Memory B cell (primary cell): ENCODE results near the gene OR2T2.
A peak's percentile ranks its signal among the peaks of the same experiment; 100 is the strongest.
"Not testable (repeated sequence)": the region's sequence is repeated elsewhere in the genome, so short reads cannot be mapped to it uniquely, and the experiment has no call there.

Experiments used
- ATAC-seq: fragments of 150-1000 bp; cut with Tn5 transposase; 2 replicates; pipeline ENCODE4 v1.10.0; 2021; ENCODE audit warnings: low read depth, mild to moderate bottlenecking, moderate library complexity
- DNase-seq, 2 donors: peaks; one replicate each; pipeline ENCODE4 v3.0.0; 2022; ENCODE audit warnings: low spot score in 2 of 2
- H3K27ac Mint-ChIP-seq: one replicate; pipeline ENCODE4 v1.8.0; 2022; ENCODE audit warnings: mild to moderate bottlenecking, moderate library complexity, mixed read lengths
- H3K27me3 Mint-ChIP-seq: one replicate; pipeline ENCODE4 v1.8.0; 2022; ENCODE audit warnings: mixed read lengths
- H3K36me3 Mint-ChIP-seq: one replicate; pipeline ENCODE4 v1.8.0; 2022; ENCODE audit warnings: mild to moderate bottlenecking, mixed read lengths
- H3K4me1 Mint-ChIP-seq: one replicate; pipeline ENCODE4 v1.8.0; 2022; ENCODE audit warnings: mixed read lengths
- H3K4me3 Mint-ChIP-seq: one replicate; pipeline ENCODE4 v1.8.0; 2022; ENCODE audit warnings: mild to moderate bottlenecking, moderate library complexity, mixed read lengths
- H3K9me3 Mint-ChIP-seq: one replicate; pipeline ENCODE4 v1.8.0; 2022; ENCODE audit warnings: mixed read lengths

OR2T2 gene, protein sequence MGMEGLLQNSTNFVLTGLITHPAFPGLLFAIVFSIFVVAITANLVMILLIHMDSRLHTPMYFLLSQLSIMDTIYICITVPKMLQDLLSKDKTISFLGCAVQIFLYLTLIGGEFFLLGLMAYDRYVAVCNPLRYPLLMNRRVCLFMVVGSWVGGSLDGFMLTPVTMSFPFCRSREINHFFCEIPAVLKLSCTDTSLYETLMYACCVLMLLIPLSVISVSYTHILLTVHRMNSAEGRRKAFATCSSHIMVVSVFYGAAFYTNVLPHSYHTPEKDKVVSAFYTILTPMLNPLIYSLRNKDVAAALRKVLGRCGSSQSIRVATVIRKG

DNA sequence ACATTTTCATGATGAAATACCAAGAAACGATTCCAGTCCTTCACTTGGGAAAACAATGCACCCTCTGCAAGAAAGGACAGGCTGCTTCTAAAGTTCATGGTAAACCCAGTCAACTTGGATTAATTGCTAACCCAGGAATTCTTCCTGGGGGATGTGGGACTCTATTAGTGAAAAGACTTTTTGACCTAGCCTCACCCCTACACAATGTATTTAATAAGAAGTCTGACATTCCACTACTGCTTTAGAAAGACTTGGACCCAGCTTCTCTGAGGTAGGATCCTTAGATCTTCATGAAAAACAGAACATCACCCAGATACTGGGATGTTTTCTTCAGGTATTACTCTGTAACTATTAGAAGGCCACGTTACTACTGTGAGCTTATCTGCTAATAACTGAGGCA lies at the start of gene OR2T2:
Gene OR2T2, plus strand, starts transcription at position 239 of the 400 bp plus-strand sequence. CDS start 7,161 bp downstream, outside the sequence.
- H3K36me3 Mint-ChIP-seq, ATAC-seq, DNase-seq, H3K9me3 Mint-ChIP-seq, H3K27me3 Mint-ChIP-seq: not testable (repeated sequence)
- H3K27ac Mint-ChIP-seq = peak within 1 kb of the TSS; percentile 77
- H3K4me3 Mint-ChIP-seq = peak within 1 kb of the TSS; percentile 32
- peaks cover 24% of the 10 kb centered on the region for H3K4me1 Mint-ChIP-seq

DNA sequence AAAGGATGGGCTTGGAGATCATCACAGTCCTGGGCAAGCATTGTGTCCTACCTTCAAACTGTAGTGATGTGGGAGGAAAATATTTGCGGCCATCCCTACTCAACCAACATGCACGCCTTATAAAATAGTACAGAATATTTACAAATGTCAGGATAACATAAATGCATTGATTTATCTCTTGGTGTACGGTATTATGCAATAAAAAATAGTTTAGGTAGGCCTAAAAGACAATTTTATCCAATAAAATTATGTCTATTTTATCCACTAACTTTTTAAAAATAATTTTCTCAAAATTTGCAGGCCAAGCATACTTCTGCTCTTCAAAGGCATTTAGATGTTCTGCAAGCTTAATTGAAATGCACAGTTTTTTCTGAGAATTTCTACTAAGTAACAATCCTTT lies 42.7 kb upstream of the OR2T2 start, which contains the start of gene OR2T1:
Gene OR2T1, plus strand, starts transcription at position 301 of the 400 bp plus-strand sequence. CDS start 3,100 bp downstream, outside the sequence.
- no peaks in the 10 kb centered on the region for H3K27me3 Mint-ChIP-seq
- ATAC-seq = no peak
- H3K4me3 Mint-ChIP-seq = no peak within 1 kb of the TSS
- no peak within 1 kb of the TSS for H3K27ac Mint-ChIP-seq
- no peaks in the 10 kb centered on the region for H3K36me3 Mint-ChIP-seq
- H3K9me3 Mint-ChIP-seq = peaks cover 2% of the 10 kb centered on the region
- DNase-seq = no peak
- H3K4me1 Mint-ChIP-seq = no peaks in the 10 kb centered on the region

DNA sequence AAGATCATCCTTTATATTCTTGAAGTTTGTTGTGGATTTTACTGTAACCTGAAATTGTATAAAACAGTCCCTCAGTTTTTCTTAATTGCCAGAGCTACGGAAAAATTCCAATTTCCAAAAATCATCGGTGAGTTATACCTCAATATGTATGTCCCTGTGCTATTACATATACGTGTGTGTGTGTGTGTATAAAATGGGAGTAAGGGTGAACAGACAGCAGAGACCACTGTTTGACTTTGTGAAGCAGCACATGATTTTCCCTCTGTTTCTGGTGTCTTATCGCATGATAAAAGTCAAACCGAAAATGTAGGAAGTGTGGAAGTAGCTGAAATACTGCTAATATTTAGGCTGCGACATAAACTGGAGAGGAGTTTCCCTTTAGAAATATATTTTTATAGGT lies 41.4 kb upstream of the OR2T2 start:
- Mint-ChIP-seq H3K4me3 (no peak overlapping the region), H3K4me1 (no peaks in the 10 kb centered on the region), H3K27me3 (no peaks in the 10 kb centered on the region), H3K27ac (no peak overlapping the region), H3K9me3 (peaks cover 2% of the 10 kb centered on the region), H3K36me3 (no peaks in the 10 kb centered on the region)
- ATAC-seq (no peak), DNase-seq (no peak)

DNA sequence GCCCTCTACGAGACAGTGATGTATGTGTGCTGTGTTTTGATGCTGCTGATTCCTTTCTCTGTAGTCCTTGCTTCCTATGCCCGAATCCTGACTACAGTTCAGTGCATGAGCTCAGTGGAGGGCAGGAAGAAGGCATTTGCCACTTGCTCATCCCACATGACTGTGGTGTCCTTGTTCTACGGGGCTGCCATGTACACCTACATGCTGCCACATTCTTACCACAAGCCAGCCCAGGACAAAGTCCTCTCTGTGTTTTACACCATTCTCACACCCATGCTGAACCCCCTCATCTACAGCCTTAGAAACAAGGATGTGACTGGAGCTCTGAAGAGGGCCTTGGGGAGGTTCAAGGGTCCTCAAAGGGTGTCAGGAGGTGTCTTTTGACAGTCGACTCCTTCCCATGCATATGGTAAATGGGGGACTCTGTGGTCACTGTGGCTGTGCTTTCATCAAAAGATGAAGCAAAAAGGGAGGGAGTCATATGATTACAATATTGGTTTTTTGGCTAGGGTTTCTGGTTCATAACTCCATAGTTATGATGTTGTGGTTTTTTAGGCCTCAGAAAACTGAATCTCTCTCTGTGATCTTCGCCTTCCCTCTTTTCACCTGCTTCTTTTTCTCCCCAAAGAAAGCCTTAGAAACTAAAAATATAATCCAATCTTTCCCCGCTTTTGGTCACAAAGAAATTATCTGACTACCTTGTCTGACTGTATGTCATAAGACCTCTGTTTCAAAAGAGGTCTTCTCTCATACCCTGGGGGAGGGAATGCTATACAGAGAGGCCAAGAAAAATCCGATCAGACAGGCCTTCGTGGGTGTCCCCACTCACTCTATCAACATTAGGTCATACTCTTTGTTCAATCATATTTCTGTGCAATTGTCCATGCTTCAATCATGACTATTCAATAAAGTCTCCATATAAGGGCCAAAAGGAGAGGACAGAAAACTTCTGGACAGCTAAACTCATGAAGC lies 38.4 kb upstream of the OR2T2 start:
- Mint-ChIP-seq H3K27ac (no peak overlapping the region), H3K36me3 (peaks cover 3% of the 10 kb centered on the region), H3K4me3 (no peak overlapping the region), H3K27me3 (no peaks in the 10 kb centered on the region), H3K9me3 (peaks cover 7% of the 10 kb centered on the region), H3K4me1 (no peaks in the 10 kb centered on the region)
- DNase-seq (no peak), ATAC-seq (no peak)

DNA sequence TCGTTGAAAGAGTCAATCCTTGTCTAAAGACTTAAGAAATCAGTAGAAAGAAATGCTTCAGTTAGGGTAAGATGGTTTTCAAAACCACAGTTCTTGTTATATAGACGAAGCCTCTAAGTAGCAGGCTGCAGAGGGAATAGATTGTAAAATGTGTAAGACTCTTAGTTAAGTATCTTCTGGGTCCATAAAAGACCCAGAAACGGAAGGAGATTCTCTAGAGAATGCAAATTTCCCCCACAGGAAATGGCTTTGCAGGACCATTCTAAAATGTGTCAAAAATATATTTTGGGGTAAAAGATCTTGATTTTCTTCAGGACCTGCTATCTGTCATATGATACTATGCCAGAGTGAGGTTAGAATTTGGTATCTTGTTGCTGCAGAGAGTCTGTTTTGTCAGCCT lies 29.2 kb upstream of the OR2T2 start:
- no peak for ATAC-seq

DNA sequence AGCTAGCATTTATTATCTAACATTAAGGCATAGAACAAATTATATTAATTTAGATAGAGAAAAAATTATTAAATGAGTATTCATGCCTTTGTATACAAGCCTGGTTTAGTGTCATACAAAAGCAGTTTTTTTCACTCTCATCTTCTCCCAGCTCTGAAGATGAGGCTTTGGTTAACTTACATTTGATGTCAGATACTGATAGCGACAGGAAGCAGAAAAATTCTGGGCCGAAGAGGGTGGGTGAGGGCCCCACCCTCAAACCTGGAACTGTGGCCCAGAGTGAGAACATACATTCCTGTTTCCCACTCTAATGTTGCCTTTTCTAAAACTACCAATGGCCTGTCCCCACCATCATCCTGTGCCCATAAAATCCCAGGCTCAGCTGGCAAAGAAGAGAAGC lies 27.6 kb upstream of the OR2T2 start:
- Mint-ChIP-seq H3K36me3 (peaks cover 9% of the 10 kb centered on the region), H3K27me3 (no peaks in the 10 kb centered on the region), H3K9me3 (peaks cover 4% of the 10 kb centered on the region), H3K4me3 (no peak overlapping the region), H3K27ac (no peak overlapping the region), H3K4me1 (peaks cover 11% of the 10 kb centered on the region)
- ATAC-seq (no peak), DNase-seq (no peak)

More for the DNA sequence above, 29.2 kb upstream of the OR2T2 start:
- peaks cover 11% of the 10 kb centered on the region for H3K4me1 Mint-ChIP-seq
- peak overlapping the region; percentile 4 for H3K27ac Mint-ChIP-seq
- DNase-seq = no peak
- no peaks in the 10 kb centered on the region for H3K9me3 Mint-ChIP-seq
- no peak overlapping the region for H3K4me3 Mint-ChIP-seq
- peaks cover 6% of the 10 kb centered on the region for H3K36me3 Mint-ChIP-seq
- no peaks in the 10 kb centered on the region for H3K27me3 Mint-ChIP-seq

DNA sequence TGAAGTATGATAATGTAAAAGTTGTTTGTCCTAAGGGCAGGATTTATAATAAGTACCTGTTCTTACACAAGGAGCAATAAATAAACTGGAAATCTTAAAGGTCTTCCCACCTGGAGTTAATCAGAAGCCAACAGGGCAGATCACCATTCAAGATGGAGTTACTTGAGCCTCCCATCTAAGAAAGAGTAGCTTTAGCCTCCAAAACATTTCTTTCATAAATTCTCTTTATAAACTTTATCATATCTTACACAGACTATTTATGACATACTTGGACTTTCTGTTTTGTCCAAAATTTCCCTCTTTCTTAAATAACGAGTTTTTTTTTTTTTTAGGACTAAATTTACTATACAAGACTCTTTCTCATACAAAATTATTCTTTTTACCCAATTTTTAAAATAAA lies 24.1 kb upstream of the OR2T2 start:
- no peak for ATAC-seq
- Mint-ChIP-seq H3K36me3 (peaks cover 9% of the 10 kb centered on the region), H3K9me3 (peaks cover 8% of the 10 kb centered on the region), H3K4me1 (peaks cover 4% of the 10 kb centered on the region), H3K4me3 (no peak overlapping the region), H3K27me3 (no peaks in the 10 kb centered on the region), H3K27ac (no peak overlapping the region)
- no peak for DNase-seq

DNA sequence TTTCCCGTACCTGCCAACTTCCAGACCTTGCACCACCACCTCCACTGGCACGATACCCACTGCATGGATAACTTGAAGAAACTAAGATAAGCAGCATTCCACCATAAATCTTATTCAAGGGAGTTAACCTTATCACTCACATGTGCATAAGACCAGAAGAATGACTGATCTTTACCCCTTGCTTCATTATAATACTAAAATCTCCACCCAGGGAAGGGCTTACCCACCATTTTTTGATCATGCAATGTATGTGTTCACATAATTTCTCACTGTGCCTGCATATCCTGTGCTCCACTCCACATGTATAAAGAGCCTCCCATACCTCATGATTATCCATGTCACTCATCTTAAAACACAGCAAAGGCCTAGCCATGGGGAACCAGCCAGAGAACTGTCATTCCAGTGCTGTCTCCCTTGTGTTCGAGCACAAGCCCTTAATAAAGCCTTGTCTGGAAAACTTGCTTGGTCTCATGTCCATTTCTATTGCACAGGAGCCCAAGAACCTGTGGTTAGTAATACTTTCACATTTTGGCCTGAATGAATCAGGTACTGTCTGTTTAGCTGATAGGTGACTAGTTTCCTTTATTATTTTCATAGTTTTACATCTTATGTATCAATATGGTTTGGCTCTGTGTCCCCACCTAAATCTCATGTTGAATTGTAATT lies 17.8 kb upstream of the OR2T2 start:
- ATAC-seq = peak; percentile 12
- H3K9me3 Mint-ChIP-seq, H3K36me3 Mint-ChIP-seq, H3K27me3 Mint-ChIP-seq, DNase-seq, H3K4me3 Mint-ChIP-seq: not testable (repeated sequence)
- Mint-ChIP-seq H3K4me1 (peaks cover 21% of the 10 kb centered on the region), H3K27ac (peak overlapping the region; percentile 97)

DNA sequence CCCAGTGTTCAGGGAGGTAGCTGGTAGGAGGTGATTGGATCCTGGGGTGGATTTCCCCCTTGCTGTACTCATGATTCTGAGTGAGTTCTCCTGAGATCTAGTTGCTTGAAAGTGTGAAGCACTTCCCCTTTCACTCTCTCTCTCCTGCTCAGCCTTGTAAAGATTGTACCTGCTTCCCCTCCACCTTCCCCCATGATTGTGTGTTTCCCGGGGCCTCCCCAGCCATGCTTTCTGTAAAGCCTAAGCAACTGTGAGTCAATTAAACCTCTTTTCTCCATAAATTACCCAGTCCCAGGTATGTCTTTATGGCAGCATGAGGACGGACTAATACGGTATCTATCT lies 17.3 kb upstream of the OR2T2 start:
- H3K9me3 Mint-ChIP-seq, H3K36me3 Mint-ChIP-seq, H3K27me3 Mint-ChIP-seq: not testable (repeated sequence)
- DNase-seq = peak in 1 of 2 donors; percentile 29
- H3K27ac Mint-ChIP-seq = peak overlapping the region; percentile 97
- H3K4me3 Mint-ChIP-seq = peak overlapping the region; percentile 24
- peaks cover 23% of the 10 kb centered on the region for H3K4me1 Mint-ChIP-seq
- ATAC-seq = peak; percentile 95

DNA sequence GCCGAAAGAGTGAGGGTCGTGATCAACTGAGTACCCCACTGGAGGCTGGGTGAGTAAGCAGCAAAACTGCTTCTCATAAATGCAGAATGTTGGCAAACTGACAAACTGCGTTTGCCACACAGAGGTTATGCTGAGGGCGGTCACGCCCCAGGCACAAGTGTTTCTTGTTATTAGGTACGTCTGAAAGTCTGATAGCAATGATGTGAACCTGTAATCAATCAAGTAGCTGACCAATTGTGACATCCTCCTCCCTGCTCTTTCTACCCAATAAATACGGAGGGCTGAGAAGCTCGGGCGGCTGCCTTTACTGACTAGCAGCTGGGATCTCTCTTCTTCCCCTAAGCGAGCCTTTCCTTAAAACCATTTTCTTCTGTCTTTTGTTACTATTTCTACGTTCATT lies 13.8 kb upstream of the OR2T2 start:
- DNase-seq, H3K27me3 Mint-ChIP-seq, H3K36me3 Mint-ChIP-seq, H3K9me3 Mint-ChIP-seq, ATAC-seq: not testable (repeated sequence)
- Mint-ChIP-seq H3K27ac (peak overlapping the region; percentile 88), H3K4me1 (peaks cover 25% of the 10 kb centered on the region), H3K4me3 (peak overlapping the region; percentile 28)

DNA sequence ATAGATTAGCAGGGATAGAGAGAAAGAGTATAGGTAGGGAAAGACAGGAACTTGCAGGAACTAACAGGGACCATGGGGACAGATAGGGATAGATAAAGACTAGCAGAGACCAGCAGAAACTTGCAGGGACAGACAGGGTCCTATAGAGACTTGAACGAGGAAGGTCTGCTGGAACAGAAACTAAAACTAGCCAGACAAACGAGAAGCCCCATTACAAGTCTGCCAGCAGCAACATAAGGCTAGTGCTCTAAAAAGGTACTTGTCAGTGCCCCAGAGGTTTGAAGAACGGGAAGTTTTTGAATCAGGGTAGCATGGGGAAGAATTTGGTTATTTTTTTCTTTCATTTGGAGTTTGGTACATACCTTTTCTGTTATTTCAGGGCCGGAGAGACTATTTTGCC lies 13.2 kb upstream of the OR2T2 start:
- H3K36me3 Mint-ChIP-seq, H3K27me3 Mint-ChIP-seq, H3K9me3 Mint-ChIP-seq: not testable (repeated sequence)
- Mint-ChIP-seq H3K4me3 (peak overlapping the region; percentile 28), H3K4me1 (peaks cover 25% of the 10 kb centered on the region), H3K27ac (peak overlapping the region; percentile 88)
- DNase-seq = peak in 1 of 2 donors; percentile 20
- peak; percentile 64 for ATAC-seq

DNA sequence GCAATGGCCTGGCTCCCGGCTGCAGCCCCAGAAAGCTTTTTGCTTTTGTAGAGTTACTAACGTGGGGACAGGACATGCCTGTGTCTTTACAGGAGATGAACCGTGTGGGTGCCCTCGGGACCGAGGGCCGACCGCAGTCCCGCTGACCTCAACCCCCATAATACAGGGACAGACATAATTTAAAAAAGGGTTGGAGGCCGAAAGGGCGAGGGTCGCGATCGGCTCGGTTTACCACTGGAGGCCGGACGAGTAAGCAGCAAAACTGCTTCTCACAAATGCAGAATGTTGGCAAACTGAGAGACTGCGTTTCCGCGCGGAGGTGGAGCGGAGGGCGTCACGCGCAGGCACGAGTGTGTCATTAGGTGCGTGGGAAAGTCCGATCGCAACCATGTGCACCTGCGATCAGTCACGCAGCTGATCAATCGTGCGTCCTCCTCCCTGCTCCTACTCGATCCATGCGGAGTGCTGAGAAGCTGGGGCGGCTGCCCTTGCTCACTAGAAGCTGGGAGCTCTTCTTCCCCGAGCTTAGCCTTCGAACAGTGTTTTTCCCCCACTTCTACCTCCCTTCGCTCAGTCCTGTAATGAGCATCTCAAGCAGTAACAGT lies 11.5 kb upstream of the OR2T2 start:
- not testable (repeated sequence) for H3K27me3 Mint-ChIP-seq, H3K27ac Mint-ChIP-seq, H3K9me3 Mint-ChIP-seq, H3K36me3 Mint-ChIP-seq, H3K4me3 Mint-ChIP-seq, DNase-seq, ATAC-seq
- peaks cover 16% of the 10 kb centered on the region for H3K4me1 Mint-ChIP-seq

DNA sequence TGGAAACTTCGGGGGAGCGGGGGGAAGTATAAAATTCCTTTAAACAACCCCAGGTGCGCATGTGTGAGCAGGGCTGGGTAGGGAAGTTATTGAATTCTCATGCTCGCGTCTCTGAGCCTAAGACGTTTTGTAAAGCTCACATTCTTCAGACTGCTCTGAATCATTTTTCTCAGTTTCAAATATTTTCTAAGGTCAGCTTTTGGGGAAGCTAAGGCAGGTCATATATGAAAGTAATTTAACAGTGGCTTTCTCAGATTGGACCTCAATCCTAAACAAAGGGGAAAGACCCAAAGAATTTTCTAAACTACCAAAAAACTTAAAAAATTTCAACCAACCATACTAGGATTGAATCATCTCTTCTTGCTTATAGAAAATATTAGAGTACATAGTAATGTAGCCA lies 10.5 kb upstream of the OR2T2 start:
- not testable (repeated sequence) for H3K27me3 Mint-ChIP-seq, ATAC-seq, H3K4me3 Mint-ChIP-seq, H3K9me3 Mint-ChIP-seq, DNase-seq, H3K27ac Mint-ChIP-seq, H3K36me3 Mint-ChIP-seq
- H3K4me1 Mint-ChIP-seq = peaks cover 13% of the 10 kb centered on the region
